ENCODE results near the gene ILF3.

GRCh38 chr19:10706990-10707389, 52.8 kb downstream of the ILF3 start:
- TF ChIP-seq CTCF (conservative IDR thresholded peaks at IDR 0.05; ENCODE audit: low read depth in 2 of 2): no peak
- TF ChIP-seq NANOG (IDR thresholded peaks at IDR 0.05; ENCODE audit: borderline replicate concordance): no peak
- TF ChIP-seq EZH2 (IDR thresholded peaks at IDR 0.05; ENCODE audit: low read depth, unreplicated experiment): no peak
- TF ChIP-seq POLR2AphosphoS5 (IDR thresholded peaks at IDR 0.05; ENCODE audit: low read depth): no peak
- TF ChIP-seq, protein P1, sequence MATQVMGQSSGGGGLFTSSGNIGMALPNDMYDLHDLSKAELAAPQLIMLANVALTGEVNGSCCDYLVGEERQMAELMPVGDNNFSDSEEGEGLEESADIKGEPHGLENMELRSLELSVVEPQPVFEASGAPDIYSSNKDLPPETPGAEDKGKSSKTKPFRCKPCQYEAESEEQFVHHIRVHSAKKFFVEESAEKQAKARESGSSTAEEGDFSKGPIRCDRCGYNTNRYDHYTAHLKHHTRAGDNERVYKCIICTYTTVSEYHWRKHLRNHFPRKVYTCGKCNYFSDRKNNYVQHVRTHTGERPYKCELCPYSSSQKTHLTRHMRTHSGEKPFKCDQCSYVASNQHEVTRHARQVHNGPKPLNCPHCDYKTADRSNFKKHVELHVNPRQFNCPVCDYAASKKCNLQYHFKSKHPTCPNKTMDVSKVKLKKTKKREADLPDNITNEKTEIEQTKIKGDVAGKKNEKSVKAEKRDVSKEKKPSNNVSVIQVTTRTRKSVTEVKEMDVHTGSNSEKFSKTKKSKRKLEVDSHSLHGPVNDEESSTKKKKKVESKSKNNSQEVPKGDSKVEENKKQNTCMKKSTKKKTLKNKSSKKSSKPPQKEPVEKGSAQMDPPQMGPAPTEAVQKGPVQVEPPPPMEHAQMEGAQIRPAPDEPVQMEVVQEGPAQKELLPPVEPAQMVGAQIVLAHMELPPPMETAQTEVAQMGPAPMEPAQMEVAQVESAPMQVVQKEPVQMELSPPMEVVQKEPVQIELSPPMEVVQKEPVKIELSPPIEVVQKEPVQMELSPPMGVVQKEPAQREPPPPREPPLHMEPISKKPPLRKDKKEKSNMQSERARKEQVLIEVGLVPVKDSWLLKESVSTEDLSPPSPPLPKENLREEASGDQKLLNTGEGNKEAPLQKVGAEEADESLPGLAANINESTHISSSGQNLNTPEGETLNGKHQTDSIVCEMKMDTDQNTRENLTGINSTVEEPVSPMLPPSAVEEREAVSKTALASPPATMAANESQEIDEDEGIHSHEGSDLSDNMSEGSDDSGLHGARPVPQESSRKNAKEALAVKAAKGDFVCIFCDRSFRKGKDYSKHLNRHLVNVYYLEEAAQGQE (IDR thresholded peaks at IDR 0.05; ENCODE audit: unreplicated experiment): no peak
- TF ChIP-seq CREB1 (CRISPR knock-in tag; IDR thresholded peaks at IDR 0.05; ENCODE audit: low read depth): no peak
- TF ChIP-seq, protein P2, sequence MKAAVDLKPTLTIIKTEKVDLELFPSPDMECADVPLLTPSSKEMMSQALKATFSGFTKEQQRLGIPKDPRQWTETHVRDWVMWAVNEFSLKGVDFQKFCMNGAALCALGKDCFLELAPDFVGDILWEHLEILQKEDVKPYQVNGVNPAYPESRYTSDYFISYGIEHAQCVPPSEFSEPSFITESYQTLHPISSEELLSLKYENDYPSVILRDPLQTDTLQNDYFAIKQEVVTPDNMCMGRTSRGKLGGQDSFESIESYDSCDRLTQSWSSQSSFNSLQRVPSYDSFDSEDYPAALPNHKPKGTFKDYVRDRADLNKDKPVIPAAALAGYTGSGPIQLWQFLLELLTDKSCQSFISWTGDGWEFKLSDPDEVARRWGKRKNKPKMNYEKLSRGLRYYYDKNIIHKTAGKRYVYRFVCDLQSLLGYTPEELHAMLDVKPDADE (IDR thresholded peaks at IDR 0.05): no peak
- no peak for TF ChIP-seq EZH2phosphoT487 (IDR thresholded peaks at IDR 0.05; ENCODE audit: unreplicated experiment)
- no peak for TF ChIP-seq JUNB (IDR thresholded peaks at IDR 0.05; ENCODE audit: unreplicated experiment)
- TF ChIP-seq ZNF114 (CRISPR knock-in tag; IDR thresholded peaks at IDR 0.05): no peak
- TF ChIP-seq STAT1 (IDR thresholded peaks at IDR 0.05; ENCODE audit: unreplicated experiment): no peak
- TF ChIP-seq, protein P3, sequence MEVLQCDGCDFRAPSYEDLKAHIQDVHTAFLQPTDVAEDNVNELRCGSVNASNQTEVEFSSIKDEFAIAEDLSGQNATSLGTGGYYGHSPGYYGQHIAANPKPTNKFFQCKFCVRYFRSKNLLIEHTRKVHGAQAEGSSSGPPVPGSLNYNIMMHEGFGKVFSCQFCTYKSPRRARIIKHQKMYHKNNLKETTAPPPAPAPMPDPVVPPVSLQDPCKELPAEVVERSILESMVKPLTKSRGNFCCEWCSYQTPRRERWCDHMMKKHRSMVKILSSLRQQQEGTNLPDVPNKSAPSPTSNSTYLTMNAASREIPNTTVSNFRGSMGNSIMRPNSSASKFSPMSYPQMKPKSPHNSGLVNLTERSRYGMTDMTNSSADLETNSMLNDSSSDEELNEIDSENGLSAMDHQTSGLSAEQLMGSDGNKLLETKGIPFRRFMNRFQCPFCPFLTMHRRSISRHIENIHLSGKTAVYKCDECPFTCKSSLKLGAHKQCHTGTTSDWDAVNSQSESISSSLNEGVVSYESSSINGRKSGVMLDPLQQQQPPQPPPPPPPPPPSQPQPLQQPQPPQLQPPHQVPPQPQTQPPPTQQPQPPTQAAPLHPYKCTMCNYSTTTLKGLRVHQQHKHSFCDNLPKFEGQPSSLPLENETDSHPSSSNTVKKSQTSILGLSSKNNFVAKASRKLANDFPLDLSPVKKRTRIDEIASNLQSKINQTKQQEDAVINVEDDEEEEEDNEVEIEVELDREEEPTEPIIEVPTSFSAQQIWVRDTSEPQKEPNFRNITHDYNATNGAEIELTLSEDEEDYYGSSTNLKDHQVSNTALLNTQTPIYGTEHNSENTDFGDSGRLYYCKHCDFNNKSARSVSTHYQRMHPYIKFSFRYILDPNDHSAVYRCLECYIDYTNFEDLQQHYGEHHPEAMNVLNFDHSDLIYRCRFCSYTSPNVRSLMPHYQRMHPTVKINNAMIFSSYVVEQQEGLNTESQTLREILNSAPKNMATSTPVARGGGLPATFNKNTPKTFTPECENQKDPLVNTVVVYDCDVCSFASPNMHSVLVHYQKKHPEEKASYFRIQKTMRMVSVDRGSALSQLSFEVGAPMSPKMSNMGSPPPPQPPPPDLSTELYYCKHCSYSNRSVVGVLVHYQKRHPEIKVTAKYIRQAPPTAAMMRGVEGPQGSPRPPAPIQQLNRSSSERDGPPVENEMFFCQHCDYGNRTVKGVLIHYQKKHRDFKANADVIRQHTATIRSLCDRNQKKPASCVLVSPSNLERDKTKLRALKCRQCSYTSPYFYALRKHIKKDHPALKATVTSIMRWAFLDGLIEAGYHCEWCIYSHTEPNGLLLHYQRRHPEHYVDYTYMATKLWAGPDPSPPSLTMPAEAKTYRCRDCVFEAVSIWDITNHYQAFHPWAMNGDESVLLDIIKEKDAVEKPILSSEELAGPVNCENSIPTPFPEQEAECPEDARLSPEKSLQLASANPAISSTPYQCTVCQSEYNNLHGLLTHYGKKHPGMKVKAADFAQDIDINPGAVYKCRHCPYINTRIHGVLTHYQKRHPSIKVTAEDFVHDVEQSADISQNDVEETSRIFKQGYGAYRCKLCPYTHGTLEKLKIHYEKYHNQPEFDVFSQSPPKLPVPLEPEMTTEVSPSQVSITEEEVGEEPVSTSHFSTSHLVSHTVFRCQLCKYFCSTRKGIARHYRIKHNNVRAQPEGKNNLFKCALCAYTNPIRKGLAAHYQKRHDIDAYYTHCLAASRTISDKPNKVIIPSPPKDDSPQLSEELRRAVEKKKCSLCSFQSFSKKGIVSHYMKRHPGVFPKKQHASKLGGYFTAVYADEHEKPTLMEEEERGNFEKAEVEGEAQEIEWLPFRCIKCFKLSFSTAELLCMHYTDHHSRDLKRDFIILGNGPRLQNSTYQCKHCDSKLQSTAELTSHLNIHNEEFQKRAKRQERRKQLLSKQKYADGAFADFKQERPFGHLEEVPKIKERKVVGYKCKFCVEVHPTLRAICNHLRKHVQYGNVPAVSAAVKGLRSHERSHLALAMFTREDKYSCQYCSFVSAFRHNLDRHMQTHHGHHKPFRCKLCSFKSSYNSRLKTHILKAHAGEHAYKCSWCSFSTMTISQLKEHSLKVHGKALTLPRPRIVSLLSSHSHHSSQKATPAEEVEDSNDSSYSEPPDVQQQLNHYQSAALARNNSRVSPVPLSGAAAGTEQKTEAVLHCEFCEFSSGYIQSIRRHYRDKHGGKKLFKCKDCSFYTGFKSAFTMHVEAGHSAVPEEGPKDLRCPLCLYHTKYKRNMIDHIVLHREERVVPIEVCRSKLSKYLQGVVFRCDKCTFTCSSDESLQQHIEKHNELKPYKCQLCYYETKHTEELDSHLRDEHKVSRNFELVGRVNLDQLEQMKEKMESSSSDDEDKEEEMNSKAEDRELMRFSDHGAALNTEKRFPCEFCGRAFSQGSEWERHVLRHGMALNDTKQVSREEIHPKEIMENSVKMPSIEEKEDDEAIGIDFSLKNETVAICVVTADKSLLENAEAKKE (CRISPR knock-in tag; IDR thresholded peaks at IDR 0.05): no peak
